ENCODE data around the gene PCDHA1.

DNA sequence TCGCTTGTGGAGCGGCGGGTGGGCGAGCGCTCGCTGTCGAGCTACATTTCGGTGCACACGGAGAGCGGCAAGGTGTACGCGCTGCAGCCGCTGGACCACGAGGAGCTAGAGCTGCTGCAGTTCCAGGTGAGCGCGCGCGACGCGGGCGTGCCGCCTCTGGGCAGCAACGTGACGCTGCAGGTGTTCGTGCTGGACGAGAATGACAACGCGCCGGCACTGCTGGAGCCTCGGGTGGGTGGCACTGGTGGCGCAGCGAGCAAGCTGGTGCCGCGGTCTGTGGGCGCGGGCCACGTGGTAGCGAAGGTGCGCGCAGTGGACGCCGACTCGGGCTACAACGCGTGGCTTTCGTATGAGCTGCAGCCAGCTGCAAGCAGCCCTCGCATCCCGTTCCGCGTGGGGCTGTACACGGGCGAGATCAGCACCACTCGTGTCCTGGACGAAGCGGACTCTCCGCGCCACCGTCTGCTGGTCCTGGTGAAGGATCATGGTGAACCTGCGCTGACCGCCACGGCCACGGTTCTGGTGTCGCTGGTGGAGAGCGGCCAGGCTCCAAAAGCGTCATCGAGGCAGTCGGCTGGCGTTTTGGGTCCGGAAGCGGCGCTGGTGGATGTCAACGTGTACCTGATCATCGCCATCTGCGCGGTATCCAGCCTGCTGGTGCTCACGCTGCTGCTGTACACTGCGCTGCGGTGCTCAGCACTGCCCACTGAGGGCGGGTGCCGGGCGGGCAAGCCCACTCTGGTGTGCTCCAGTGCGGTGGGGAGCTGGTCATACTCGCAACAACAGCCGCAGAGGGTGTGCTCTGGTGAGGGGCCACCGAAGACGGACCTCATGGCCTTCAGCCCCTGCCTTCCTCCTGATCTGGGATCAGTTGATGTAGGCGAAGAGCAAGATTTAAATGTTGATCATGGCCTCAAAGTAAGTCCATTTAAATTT, 57.1 kb downstream of the PCDHA1 start:
- TF ChIP-seq POLR2AphosphoS5 (IDR thresholded peaks at IDR 0.05; ENCODE audit: low read depth) (no peak), EZH2 (IDR thresholded peaks at IDR 0.05; ENCODE audit: low read depth, unreplicated experiment) (no peak)
- TF ChIP-seq, protein P1, sequence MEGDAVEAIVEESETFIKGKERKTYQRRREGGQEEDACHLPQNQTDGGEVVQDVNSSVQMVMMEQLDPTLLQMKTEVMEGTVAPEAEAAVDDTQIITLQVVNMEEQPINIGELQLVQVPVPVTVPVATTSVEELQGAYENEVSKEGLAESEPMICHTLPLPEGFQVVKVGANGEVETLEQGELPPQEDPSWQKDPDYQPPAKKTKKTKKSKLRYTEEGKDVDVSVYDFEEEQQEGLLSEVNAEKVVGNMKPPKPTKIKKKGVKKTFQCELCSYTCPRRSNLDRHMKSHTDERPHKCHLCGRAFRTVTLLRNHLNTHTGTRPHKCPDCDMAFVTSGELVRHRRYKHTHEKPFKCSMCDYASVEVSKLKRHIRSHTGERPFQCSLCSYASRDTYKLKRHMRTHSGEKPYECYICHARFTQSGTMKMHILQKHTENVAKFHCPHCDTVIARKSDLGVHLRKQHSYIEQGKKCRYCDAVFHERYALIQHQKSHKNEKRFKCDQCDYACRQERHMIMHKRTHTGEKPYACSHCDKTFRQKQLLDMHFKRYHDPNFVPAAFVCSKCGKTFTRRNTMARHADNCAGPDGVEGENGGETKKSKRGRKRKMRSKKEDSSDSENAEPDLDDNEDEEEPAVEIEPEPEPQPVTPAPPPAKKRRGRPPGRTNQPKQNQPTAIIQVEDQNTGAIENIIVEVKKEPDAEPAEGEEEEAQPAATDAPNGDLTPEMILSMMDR (conservative IDR thresholded peaks at IDR 0.05; ENCODE audit: low read depth in 2 of 2): no peak
